ENCODE data around the gene OVAAL. TPM values are rescaled to one million over a fixed set of nuclear protein-coding genes. Genes with fewer than 3 reads are reported as not detected.

OVAAL gene
- total and polyA plus RNA-seq, 9 of the 15 experiments (the other 6 are each of a cell fraction or from before 2014, with no cell fraction given): 0.04 to 0.18 (median 0.08) TPM; not detected in 4

DNA sequence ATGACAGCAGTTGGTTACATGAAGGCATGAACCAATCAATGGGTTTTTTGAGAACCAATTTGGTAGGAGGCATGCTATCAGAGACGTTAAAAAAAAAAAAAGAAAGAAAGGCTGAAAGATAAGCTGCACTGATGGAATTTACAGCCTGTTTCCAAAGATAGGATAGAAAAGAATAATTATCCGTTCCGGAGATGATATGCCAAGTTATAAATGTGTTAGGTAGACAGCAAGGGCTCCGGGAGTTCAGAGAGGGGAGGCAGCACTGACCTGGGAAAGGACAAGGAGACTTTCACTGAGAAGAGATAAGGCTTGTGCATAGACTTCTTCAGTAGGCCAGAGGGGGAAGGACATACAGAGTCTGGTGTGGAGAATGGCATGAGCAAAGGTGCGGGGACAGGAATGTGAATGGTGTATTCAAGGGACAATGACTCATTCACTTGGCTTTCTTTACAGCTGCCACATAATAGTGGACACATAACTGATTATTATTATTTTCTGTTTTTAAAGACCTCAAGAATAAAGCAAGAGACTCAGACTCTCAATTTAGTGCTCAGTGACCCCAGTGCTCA, 31.6 kb upstream of the OVAAL start (continued):
- TF ChIP-seq ZNF384 (IDR thresholded peaks at IDR 0.05; ENCODE audit: low read depth, low read length): no peak
- TF ChIP-seq, protein P1, sequence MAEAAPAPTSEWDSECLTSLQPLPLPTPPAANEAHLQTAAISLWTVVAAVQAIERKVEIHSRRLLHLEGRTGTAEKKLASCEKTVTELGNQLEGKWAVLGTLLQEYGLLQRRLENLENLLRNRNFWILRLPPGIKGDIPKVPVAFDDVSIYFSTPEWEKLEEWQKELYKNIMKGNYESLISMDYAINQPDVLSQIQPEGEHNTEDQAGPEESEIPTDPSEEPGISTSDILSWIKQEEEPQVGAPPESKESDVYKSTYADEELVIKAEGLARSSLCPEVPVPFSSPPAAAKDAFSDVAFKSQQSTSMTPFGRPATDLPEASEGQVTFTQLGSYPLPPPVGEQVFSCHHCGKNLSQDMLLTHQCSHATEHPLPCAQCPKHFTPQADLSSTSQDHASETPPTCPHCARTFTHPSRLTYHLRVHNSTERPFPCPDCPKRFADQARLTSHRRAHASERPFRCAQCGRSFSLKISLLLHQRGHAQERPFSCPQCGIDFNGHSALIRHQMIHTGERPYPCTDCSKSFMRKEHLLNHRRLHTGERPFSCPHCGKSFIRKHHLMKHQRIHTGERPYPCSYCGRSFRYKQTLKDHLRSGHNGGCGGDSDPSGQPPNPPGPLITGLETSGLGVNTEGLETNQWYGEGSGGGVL (CRISPR knock-in tag; IDR thresholded peaks at IDR 0.05): no peak
- TF ChIP-seq TAL1 (IDR thresholded peaks at IDR 0.05): peak; percentile 32
- no peak for TF ChIP-seq POLR2AphosphoS5 (IDR thresholded peaks at IDR 0.05; ENCODE audit: control insufficient read depth, insufficient read depth, low read depth, low read length)
- 0 out of 2 replicates have a peak, but pooled peaks have one; percentile 10 for TF ChIP-seq ZNF175 (CRISPR knock-in tag; IDR thresholded peaks at IDR 0.05; ENCODE audit: low read depth)
- no peak for TF ChIP-seq CBX8 (IDR thresholded peaks at IDR 0.05; ENCODE audit: borderline replicate concordance, extremely low read depth, low read depth, low read length, poor library complexity, severe bottlenecking)
- TF ChIP-seq SMAD3 (CRISPR knock-in tag; conservative IDR thresholded peaks at IDR 0.05): no peak
- TF ChIP-seq POLR2B (IDR thresholded peaks at IDR 0.05; ENCODE audit: low read depth, partially characterized antibody): no peak
- TF ChIP-seq, protein P2, sequence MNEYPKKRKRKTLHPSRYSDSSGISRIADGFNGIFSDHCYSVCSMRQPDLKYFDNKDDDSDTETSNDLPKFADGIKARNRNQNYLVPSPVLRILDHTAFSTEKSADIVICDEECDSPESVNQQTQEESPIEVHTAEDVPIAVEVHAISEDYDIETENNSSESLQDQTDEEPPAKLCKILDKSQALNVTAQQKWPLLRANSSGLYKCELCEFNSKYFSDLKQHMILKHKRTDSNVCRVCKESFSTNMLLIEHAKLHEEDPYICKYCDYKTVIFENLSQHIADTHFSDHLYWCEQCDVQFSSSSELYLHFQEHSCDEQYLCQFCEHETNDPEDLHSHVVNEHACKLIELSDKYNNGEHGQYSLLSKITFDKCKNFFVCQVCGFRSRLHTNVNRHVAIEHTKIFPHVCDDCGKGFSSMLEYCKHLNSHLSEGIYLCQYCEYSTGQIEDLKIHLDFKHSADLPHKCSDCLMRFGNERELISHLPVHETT (CRISPR knock-in tag; conservative IDR thresholded peaks at IDR 0.05 in 1 of 2, IDR thresholded peaks at IDR 0.05 in 1 of 2): no peak
- TF ChIP-seq, protein P3, sequence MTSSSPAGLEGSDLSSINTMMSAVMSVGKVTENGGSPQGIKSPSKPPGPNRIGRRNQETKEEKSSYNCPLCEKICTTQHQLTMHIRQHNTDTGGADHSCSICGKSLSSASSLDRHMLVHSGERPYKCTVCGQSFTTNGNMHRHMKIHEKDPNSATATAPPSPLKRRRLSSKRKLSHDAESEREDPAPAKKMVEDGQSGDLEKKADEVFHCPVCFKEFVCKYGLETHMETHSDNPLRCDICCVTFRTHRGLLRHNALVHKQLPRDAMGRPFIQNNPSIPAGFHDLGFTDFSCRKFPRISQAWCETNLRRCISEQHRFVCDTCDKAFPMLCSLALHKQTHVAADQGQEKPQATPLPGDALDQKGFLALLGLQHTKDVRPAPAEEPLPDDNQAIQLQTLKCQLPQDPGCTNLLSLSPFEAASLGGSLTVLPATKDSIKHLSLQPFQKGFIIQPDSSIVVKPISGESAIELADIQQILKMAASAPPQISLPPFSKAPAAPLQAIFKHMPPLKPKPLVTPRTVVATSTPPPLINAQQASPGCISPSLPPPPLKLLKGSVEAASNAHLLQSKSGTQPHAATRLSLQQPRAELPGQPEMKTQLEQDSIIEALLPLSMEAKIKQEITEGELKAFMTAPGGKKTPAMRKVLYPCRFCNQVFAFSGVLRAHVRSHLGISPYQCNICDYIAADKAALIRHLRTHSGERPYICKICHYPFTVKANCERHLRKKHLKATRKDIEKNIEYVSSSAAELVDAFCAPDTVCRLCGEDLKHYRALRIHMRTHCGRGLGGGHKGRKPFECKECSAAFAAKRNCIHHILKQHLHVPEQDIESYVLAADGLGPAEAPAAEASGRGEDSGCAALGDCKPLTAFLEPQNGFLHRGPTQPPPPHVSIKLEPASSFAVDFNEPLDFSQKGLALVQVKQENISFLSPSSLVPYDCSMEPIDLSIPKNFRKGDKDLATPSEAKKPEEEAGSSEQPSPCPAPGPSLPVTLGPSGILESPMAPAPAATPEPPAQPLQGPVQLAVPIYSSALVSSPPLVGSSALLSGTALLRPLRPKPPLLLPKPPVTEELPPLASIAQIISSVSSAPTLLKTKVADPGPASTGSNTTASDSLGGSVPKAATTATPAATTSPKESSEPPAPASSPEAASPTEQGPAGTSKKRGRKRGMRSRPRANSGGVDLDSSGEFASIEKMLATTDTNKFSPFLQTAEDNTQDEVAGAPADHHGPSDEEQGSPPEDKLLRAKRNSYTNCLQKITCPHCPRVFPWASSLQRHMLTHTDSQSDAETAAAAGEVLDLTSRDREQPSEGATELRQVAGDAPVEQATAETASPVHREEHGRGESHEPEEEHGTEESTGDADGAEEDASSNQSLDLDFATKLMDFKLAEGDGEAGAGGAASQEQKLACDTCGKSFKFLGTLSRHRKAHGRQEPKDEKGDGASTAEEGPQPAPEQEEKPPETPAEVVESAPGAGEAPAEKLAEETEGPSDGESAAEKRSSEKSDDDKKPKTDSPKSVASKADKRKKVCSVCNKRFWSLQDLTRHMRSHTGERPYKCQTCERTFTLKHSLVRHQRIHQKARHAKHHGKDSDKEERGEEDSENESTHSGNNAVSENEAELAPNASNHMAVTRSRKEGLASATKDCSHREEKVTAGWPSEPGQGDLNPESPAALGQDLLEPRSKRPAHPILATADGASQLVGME (CRISPR knock-in tag; IDR thresholded peaks at IDR 0.05): no peak
- 0 out of 2 replicates have a peak, but pooled peaks have one; percentile 10 for TF ChIP-seq GATA2 (CRISPR knock-in tag; IDR thresholded peaks at IDR 0.05)
- TF ChIP-seq, protein P4, sequence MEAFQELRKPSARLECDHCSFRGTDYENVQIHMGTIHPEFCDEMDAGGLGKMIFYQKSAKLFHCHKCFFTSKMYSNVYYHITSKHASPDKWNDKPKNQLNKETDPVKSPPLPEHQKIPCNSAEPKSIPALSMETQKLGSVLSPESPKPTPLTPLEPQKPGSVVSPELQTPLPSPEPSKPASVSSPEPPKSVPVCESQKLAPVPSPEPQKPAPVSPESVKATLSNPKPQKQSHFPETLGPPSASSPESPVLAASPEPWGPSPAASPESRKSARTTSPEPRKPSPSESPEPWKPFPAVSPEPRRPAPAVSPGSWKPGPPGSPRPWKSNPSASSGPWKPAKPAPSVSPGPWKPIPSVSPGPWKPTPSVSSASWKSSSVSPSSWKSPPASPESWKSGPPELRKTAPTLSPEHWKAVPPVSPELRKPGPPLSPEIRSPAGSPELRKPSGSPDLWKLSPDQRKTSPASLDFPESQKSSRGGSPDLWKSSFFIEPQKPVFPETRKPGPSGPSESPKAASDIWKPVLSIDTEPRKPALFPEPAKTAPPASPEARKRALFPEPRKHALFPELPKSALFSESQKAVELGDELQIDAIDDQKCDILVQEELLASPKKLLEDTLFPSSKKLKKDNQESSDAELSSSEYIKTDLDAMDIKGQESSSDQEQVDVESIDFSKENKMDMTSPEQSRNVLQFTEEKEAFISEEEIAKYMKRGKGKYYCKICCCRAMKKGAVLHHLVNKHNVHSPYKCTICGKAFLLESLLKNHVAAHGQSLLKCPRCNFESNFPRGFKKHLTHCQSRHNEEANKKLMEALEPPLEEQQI (IDR thresholded peaks at IDR 0.05): peak; percentile 62; the same call in 1 of the 2 replicates
- TF ChIP-seq HDAC8 (tag; IDR thresholded peaks at IDR 0.05): no peak
